ENCODE measurements around the gene HOXD3.

GRCh38 chr2:176131848-176132158, 25.3 kb upstream of the HOXD3 start:
- no peak for TF ChIP-seq CTCF (IDR thresholded peaks at IDR 0.05; ENCODE audit: low read depth, low read length)
- no peak for TF ChIP-seq POLR2A (IDR thresholded peaks at IDR 0.05; ENCODE audit: extremely low read depth, insufficient read length)
- TF ChIP-seq MYC (IDR thresholded peaks at IDR 0.05; ENCODE audit: low read depth, low read length), result no peak
- TF ChIP-seq MAX (IDR thresholded peaks at IDR 0.05; ENCODE audit: low read depth, low read length), result no peak
